ENCODE results near the gene POLR3A. TPM values are rescaled to one million over a fixed set of nuclear protein-coding genes. Genes with fewer than 3 reads are reported as not detected.

The POLR3A gene
- total RNA-seq, 1 donor from 2014 or later = 11.5 TPM

GRCh38 chr10:78047314-78047891 lies 18.1 kb upstream of the POLR3A start:
- DNase-seq (ENCODE audit: low read depth in 2 of 2) = peak; percentile 87 to 88

- DNase-seq (ENCODE audit: low read depth in 2 of 2) = no peak
Observed at GRCh38 chr10:78046711-78047269, 17.5 kb upstream of the POLR3A start.

- DNase-seq (ENCODE audit: low read depth in 2 of 2) = no peak
Observed at GRCh38 chr10:78045856-78046255, 16.5 kb upstream of the POLR3A start.

GRCh38 chr10:78045237-78045636 lies 15.9 kb upstream of the POLR3A start:
- no peak for DNase-seq (ENCODE audit: low read depth in 2 of 2)

- DNase-seq (ENCODE audit: low read depth in 2 of 2) = peak; percentile 22 to 45
Observed at GRCh38 chr10:78044699-78045098, 15.4 kb upstream of the POLR3A start.

- DNase-seq (ENCODE audit: low read depth in 2 of 2) = no peak
Observed at GRCh38 chr10:78044179-78044578, 14.9 kb upstream of the POLR3A start.

GRCh38 chr10:78042752-78043104 lies 13.4 kb upstream of the POLR3A start:
- no peak for DNase-seq (ENCODE audit: low read depth in 2 of 2)

GRCh38 chr10:78042058-78042751 lies 12.9 kb upstream of the POLR3A start:
- peak in 1 of 2 donors; percentile 74 for DNase-seq (ENCODE audit: low read depth in 2 of 2)

GRCh38 chr10:78041170-78042057 lies 12.1 kb upstream of the POLR3A start:
- DNase-seq (ENCODE audit: low read depth in 2 of 2) = no peak

- no peak for DNase-seq (ENCODE audit: low read depth in 2 of 2)
Observed at GRCh38 chr10:78039743-78040142, 10.4 kb upstream of the POLR3A start.

GRCh38 chr10:78038791-78039547 lies 9.7 kb upstream of the POLR3A start:
- DNase-seq (ENCODE audit: low read depth in 2 of 2) = no peak

- DNase-seq (ENCODE audit: low read depth in 2 of 2) = peak in 1 of 2 donors; percentile 49
Observed at GRCh38 chr10:78038105-78038504, 8.8 kb upstream of the POLR3A start.

GRCh38 chr10:78035933-78036583 lies 6.7 kb upstream of the POLR3A start:
- no peak for DNase-seq (ENCODE audit: low read depth in 2 of 2)

GRCh38 chr10:78035437-78035836 lies 6.1 kb upstream of the POLR3A start:
- DNase-seq (ENCODE audit: low read depth in 2 of 2) = no peak

- peak in 1 of 2 donors; percentile 41 for DNase-seq (ENCODE audit: low read depth in 2 of 2)
Observed at GRCh38 chr10:78035025-78035424, 5.7 kb upstream of the POLR3A start.

GRCh38 chr10:78033637-78034470 lies 4.5 kb upstream of the POLR3A start, which contains the start of gene RPS24:
Gene RPS24, plus strand, starts transcription at chr10:78033863. Its CDS starts 39 bp downstream, at chr10:78033902.
- peak; percentile 98 for DNase-seq (ENCODE audit: low read depth in 2 of 2)

- DNase-seq (ENCODE audit: low read depth in 2 of 2) = no peak
Observed at GRCh38 chr10:78033387-78033636, 4.0 kb upstream of the POLR3A start.

- peak; percentile 58 to 71 for DNase-seq (ENCODE audit: low read depth in 2 of 2)
Observed at GRCh38 chr10:78028438-78029268, 662 bp downstream of the POLR3A start.

- DNase-seq (ENCODE audit: low read depth in 2 of 2) = peak in 1 of 2 donors; percentile 72
Observed at GRCh38 chr10:78025685-78026364, 3.5 kb downstream of the POLR3A start.

All from lung microvascular endothelial cell (primary cell).